Measurements from ENCODE around the gene PSD4. TPM values are rescaled to one million over a fixed set of nuclear protein-coding genes. Genes with fewer than 3 reads are reported as not detected.

The PSD4 gene
- total RNA-seq, 1 experiment from 2014 or later = 1.0 TPM

GRCh38 chr2:113176696-113177355, 3.1 kb downstream of the PSD4 start:
- no peak overlapping the region for H3K18ac ChIP-seq (ENCODE audit: insufficient read length, low read depth, low read length)
- H2BK15ac ChIP-seq (ENCODE audit: low read depth, low read length) = no peak overlapping the region
- no peak overlapping the region for H2BK5ac ChIP-seq (ENCODE audit: insufficient read length, low read length)
- H3K36me3 Mint-ChIP-seq (ENCODE audit: insufficient read depth in 1 of 3, low read depth in 3 of 3) = no peaks in the 10 kb centered on the region; a peak in 2 of 7 replicates
- no peak overlapping the region for H4K5ac ChIP-seq (ENCODE audit: insufficient read length, low read depth, low read length)
- H3K4me1 ChIP-seq (ENCODE audit: insufficient read depth, low read length) = no peaks in the 10 kb centered on the region; the same call in 1 of the 2 replicates
- H2BK20ac ChIP-seq (ENCODE audit: low read depth, low read length, poor library complexity, severe bottlenecking) = no peak overlapping the region
- H3K27ac Mint-ChIP-seq = no peak overlapping the region
- H3K4me2 ChIP-seq (ENCODE audit: insufficient read depth, insufficient read length, low read length) = no peak overlapping the region
- WGBS (ENCODE audit: extremely low coverage, insufficient read length, low lambda C conversion rate) = no CpG with 5 or more reads among the region's 7 CpGs
- no peaks in the 10 kb centered on the region for H3K79me2 ChIP-seq (ENCODE audit: insufficient read depth, low read length)
- no peak overlapping the region for H3K9ac ChIP-seq (ENCODE audit: extremely low read depth, insufficient read length, low read length)
- H4K8ac ChIP-seq (replicated peaks; ENCODE audit: insufficient read length, low read depth, low read length) = no peak overlapping the region
- no peak overlapping the region for H2AFZ ChIP-seq (ENCODE audit: low read length)
- no peak overlapping the region for H4K91ac ChIP-seq (ENCODE audit: insufficient read length, low read depth, low read length)
- no peak overlapping the region for H3K56ac ChIP-seq (ENCODE audit: insufficient read length, low read depth, low read length)
- H2BK120ac ChIP-seq (ENCODE audit: low read depth, low read length, poor library complexity, severe bottlenecking) = no peak overlapping the region
- H2AK5ac ChIP-seq (ENCODE audit: insufficient read length, low read length) = no peak overlapping the region
- DNase-seq = no peak
- no peaks in the 10 kb centered on the region for H3K27me3 ChIP-seq (ENCODE audit: insufficient read depth, low read length)
- no peaks in the 10 kb centered on the region for H3K9me3 ChIP-seq (ENCODE audit: control insufficient read depth, low read depth, low read length)
- H3T11ph ChIP-seq (ENCODE audit: low read length) = no peak overlapping the region
- H3K23ac ChIP-seq (ENCODE audit: insufficient read length, low read depth, low read length) = no peak overlapping the region
- H3K14ac ChIP-seq (ENCODE audit: insufficient read depth, low read length) = no peak overlapping the region
- no peaks in the 10 kb centered on the region for H3K9me3 Mint-ChIP-seq
- no peaks in the 10 kb centered on the region for H4K20me1 ChIP-seq (ENCODE audit: control insufficient read depth, insufficient read depth, insufficient read length)
- H2BK12ac ChIP-seq (ENCODE audit: insufficient read length, low read depth, low read length) = no peak overlapping the region
- peaks cover 6% of the 10 kb centered on the region for H3K27me3 Mint-ChIP-seq (ENCODE audit: low read depth)
- H3K4me3 Mint-ChIP-seq = no peak overlapping the region
- H3K27ac ChIP-seq (ENCODE audit: insufficient read length, low read depth, low read length) = no peak overlapping the region
- no peaks in the 10 kb centered on the region for H3K23me2 ChIP-seq (ENCODE audit: insufficient read length, low read depth, low read length, poor library complexity, severe bottlenecking)
- H3K4ac ChIP-seq (ENCODE audit: low read depth, low read length) = no peak overlapping the region
- no peak for TF ChIP-seq CTCF (conservative IDR thresholded peaks at IDR 0.05)
- H3K79me1 ChIP-seq (ENCODE audit: insufficient read depth, low read depth, low read length, poor library complexity, severe bottlenecking) = no peaks in the 10 kb centered on the region
- H3K4me1 Mint-ChIP-seq = peaks cover 26 to 30% of the 10 kb centered on the region in 2 experiments
